IMR-90 (cell line): ENCODE results near the gene BEGAIN.

Experiments
- BHLHE40 ChIP-seq: fragments of 150-350 bp; IDR thresholded peaks from 2 replicates; pipeline ENCODE4 v1.6.1; 2016; ENCODE audit warnings: mild to moderate bottlenecking, low read depth, low read length
- MAZ ChIP-seq: IDR thresholded peaks from 2 replicates; pipeline ENCODE4 v1.6.1; 2012; ENCODE audit warnings: low read depth, mild to moderate bottlenecking, low read length, improper control_type of control experiment, moderate library complexity, borderline replicate concordance
- POLR2A ChIP-seq: IDR thresholded peaks from 2 replicates; pipeline ENCODE4 v1.6.1; 2012; ENCODE audit warnings: mild to moderate bottlenecking, low read depth, low read length
- RCOR1 ChIP-seq: IDR thresholded peaks from 2 replicates; pipeline ENCODE4 v1.6.1; 2012; ENCODE audit warnings: mild to moderate bottlenecking, low read length, improper control_type of control experiment; ENCODE audit not compliant: insufficient replicate concordance
- TF ChIP-seq, protein P1 (sequence below): conservative IDR thresholded peaks from 2 replicates; pipeline ENCODE4 v1.5.1; 2012; ENCODE audit warnings: mild to moderate bottlenecking, low read depth, low read length, improper control_type of control experiment
- TF ChIP-seq, protein P2 (sequence below): fragments of 150-350 bp; IDR thresholded peaks from 2 replicates; pipeline ENCODE4 v1.6.1; 2017; ENCODE audit warnings: mild to moderate bottlenecking, antibody characterized with exemption, low read length, low read depth
- TF ChIP-seq, protein P3 (sequence below): fragments of 150-350 bp; IDR thresholded peaks from 2 replicates; pipeline ENCODE4 v1.6.1; 2016; ENCODE audit warnings: low read depth, mild to moderate bottlenecking, low read length, moderate library complexity, borderline replicate concordance

DNA sequence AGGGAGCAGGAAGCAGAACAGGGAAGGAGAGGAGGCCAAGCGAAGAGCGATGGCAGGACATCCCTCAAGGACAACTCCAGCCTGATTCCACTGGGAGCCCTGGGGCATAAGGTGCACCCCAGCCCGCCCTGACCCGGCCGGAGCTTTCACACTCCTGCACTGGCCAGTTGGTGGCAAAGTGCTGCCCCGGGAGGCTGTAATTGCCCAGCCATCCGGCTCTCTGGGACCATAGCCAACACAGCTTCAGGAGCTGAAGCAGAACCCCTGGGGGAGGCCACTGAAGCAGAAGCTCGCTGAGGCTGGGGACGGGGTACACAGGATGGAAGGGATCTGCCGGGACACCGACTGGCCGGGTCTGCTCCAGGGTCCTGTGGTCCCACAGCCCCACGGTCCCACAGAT, 41.9 kb upstream of the BEGAIN start:
- TF ChIP-seq, protein P1, sequence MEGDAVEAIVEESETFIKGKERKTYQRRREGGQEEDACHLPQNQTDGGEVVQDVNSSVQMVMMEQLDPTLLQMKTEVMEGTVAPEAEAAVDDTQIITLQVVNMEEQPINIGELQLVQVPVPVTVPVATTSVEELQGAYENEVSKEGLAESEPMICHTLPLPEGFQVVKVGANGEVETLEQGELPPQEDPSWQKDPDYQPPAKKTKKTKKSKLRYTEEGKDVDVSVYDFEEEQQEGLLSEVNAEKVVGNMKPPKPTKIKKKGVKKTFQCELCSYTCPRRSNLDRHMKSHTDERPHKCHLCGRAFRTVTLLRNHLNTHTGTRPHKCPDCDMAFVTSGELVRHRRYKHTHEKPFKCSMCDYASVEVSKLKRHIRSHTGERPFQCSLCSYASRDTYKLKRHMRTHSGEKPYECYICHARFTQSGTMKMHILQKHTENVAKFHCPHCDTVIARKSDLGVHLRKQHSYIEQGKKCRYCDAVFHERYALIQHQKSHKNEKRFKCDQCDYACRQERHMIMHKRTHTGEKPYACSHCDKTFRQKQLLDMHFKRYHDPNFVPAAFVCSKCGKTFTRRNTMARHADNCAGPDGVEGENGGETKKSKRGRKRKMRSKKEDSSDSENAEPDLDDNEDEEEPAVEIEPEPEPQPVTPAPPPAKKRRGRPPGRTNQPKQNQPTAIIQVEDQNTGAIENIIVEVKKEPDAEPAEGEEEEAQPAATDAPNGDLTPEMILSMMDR, result no peak
- TF ChIP-seq BHLHE40 (no peak), RCOR1 (no peak), POLR2A (no peak), MAZ (no peak)
- TF ChIP-seq, protein P2, sequence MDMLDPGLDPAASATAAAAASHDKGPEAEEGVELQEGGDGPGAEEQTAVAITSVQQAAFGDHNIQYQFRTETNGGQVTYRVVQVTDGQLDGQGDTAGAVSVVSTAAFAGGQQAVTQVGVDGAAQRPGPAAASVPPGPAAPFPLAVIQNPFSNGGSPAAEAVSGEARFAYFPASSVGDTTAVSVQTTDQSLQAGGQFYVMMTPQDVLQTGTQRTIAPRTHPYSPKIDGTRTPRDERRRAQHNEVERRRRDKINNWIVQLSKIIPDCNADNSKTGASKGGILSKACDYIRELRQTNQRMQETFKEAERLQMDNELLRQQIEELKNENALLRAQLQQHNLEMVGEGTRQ, result no peak
- TF ChIP-seq, protein P3, sequence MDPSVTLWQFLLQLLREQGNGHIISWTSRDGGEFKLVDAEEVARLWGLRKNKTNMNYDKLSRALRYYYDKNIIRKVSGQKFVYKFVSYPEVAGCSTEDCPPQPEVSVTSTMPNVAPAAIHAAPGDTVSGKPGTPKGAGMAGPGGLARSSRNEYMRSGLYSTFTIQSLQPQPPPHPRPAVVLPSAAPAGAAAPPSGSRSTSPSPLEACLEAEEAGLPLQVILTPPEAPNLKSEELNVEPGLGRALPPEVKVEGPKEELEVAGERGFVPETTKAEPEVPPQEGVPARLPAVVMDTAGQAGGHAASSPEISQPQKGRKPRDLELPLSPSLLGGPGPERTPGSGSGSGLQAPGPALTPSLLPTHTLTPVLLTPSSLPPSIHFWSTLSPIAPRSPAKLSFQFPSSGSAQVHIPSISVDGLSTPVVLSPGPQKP, result no peak
